HG02943 (cell line): ENCODE measurements around the gene SULT4A1.
"Not testable (repeated sequence)": the region's sequence is repeated elsewhere in the genome, so short reads cannot be mapped to it uniquely, and the experiment has no call there.

Source experiments
- ATAC-seq: cut with Tn5 transposase; IDR thresholded peaks from one replicate; pipeline ENCODE4 v1.9.1; 2021; ENCODE audit warnings: mild to moderate bottlenecking, low read depth, moderate library complexity; ENCODE audit not compliant: unreplicated experiment

SULT4A1 gene

GRCh38 chr22:43862074-43862881 is at the start of gene SULT4A1:
SULT4A1 (minus strand) TSS chr22:43862513; CDS start chr22:43862382, 131 bp downstream.
- ATAC-seq, result no peak

- no peak for ATAC-seq
These were observed 49.0 kb upstream of the SULT4A1 start for GRCh38 chr22:43911351-43911750.

- no peak for ATAC-seq
These were observed 47.9 kb upstream of the SULT4A1 start for GRCh38 chr22:43910178-43910695.

- ATAC-seq, result no peak
These were observed 47.4 kb upstream of the SULT4A1 start for GRCh38 chr22:43909708-43910107.

- no peak for ATAC-seq
These were observed 43.4 kb upstream of the SULT4A1 start for GRCh38 chr22:43905681-43906080.

GRCh38 chr22:43904412-43904811 is 42.1 kb upstream of the SULT4A1 start:
- not testable (repeated sequence) for ATAC-seq

- not testable (repeated sequence) for ATAC-seq
These were observed 40.7 kb upstream of the SULT4A1 start for GRCh38 chr22:43903033-43903432.

GRCh38 chr22:43901976-43902643 is 39.8 kb upstream of the SULT4A1 start:
- no peak for ATAC-seq

GRCh38 chr22:43900206-43900605 is 37.9 kb upstream of the SULT4A1 start:
- no peak for ATAC-seq

- no peak for ATAC-seq
These were observed 35.5 kb upstream of the SULT4A1 start for GRCh38 chr22:43897751-43898261.

- ATAC-seq, result no peak
These were observed 33.8 kb upstream of the SULT4A1 start for GRCh38 chr22:43895986-43896645.

- ATAC-seq, result no peak
These were observed 31.8 kb upstream of the SULT4A1 start for GRCh38 chr22:43894122-43894521.

GRCh38 chr22:43893266-43893665 is 31.0 kb upstream of the SULT4A1 start:
- ATAC-seq, result no peak

GRCh38 chr22:43892183-43892894 is 30.0 kb upstream of the SULT4A1 start:
- ATAC-seq, result no peak

GRCh38 chr22:43891360-43892182 is 29.3 kb upstream of the SULT4A1 start, which contains the start of gene PNPLA5:
PNPLA5 (minus strand) TSS chr22:43892013; CDS start chr22:43891880, 133 bp downstream.
- no peak for ATAC-seq

- no peak for ATAC-seq
These were observed 28.6 kb upstream of the SULT4A1 start for GRCh38 chr22:43890901-43891331.

- no peak for ATAC-seq
These were observed 27.5 kb upstream of the SULT4A1 start for GRCh38 chr22:43889860-43890253.

- ATAC-seq, result no peak
These were observed 27.0 kb upstream of the SULT4A1 start for GRCh38 chr22:43889201-43889859.

GRCh38 chr22:43888740-43889139 is 26.4 kb upstream of the SULT4A1 start:
- ATAC-seq, result no peak
